Ishikawa (cell line): ENCODE results near the gene RBMS3.

ENCODE experiments used
- CEBPB ChIP-seq: IDR thresholded peaks from 2 replicates; pipeline ENCODE4 v1.6.1; 2012
- CREB1 ChIP-seq: IDR thresholded peaks from 2 replicates; pipeline ENCODE4 v1.6.1; 2012; ENCODE audit warnings: low read depth
- EGR1 ChIP-seq: IDR thresholded peaks from 2 replicates; pipeline ENCODE4 v1.6.1; 2012
- EP300 ChIP-seq: IDR thresholded peaks from 2 replicates; pipeline ENCODE4 v1.6.1; 2012; ENCODE audit warnings: borderline replicate concordance
- FOXM1 ChIP-seq: IDR thresholded peaks from 2 replicates; pipeline ENCODE4 v1.6.1; 2012; ENCODE audit warnings: low read depth, borderline replicate concordance
- MAX ChIP-seq: IDR thresholded peaks from 2 replicates; pipeline ENCODE4 v1.6.1; 2012
- NFIC ChIP-seq: IDR thresholded peaks from 2 replicates; pipeline ENCODE4 v1.6.1; 2012
- RAD21 ChIP-seq: IDR thresholded peaks from 2 replicates; pipeline ENCODE4 v1.6.1; 2012; ENCODE audit warnings: low read depth
- REST ChIP-seq: IDR thresholded peaks from 2 replicates; pipeline ENCODE4 v1.6.1; 2012; ENCODE audit warnings: low read depth, mild to moderate bottlenecking
- TAF1 ChIP-seq: IDR thresholded peaks from 2 replicates; pipeline ENCODE4 v1.6.1; 2012; ENCODE audit warnings: low read depth, mild to moderate bottlenecking
- TCF12 ChIP-seq: IDR thresholded peaks from 2 replicates; pipeline ENCODE4 v1.6.1; 2012; ENCODE audit warnings: low read depth
- TEAD4 ChIP-seq: IDR thresholded peaks from 2 replicates; pipeline ENCODE4 v1.6.1; 2012
- USF1 ChIP-seq: IDR thresholded peaks from 2 replicates; pipeline ENCODE4 v1.6.1; 2012
- YY1 ChIP-seq: IDR thresholded peaks from 2 replicates; pipeline ENCODE4 v1.6.1; 2012; ENCODE audit warnings: low read depth
- ZBTB7A ChIP-seq: IDR thresholded peaks from 2 replicates; pipeline ENCODE4 v1.6.1; 2012; ENCODE audit warnings: low read depth

The RBMS3 gene

DNA sequence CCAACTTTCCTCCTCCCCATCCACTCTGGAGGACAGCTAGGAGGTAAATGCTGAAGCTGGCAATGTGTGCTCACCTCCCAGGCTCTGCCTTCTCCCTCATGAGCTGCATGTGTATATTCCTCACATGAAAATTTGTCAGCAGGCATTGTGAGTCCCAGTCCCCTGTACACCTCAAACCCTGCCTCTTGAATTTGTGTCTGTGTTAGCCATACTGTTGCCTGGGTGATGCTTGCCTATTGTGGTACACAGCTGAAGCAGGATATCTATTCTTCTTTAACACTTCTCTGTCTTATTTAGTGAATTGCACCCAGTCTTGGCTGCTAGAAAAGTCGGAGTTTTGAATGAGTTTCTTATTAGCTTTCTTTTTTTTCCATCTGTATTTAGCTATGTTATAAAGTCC lies 739.5 kb downstream of the RBMS3 start:
- TF ChIP-seq CEBPB (no peak), CREB1 (no peak), USF1 (no peak), EP300 (no peak), FOXM1 (no peak), NFIC (no peak), RAD21 (no peak), TEAD4 (no peak), YY1 (no peak), TAF1 (no peak), TCF12 (no peak), MAX (no peak), REST (no peak), EGR1 (no peak)

DNA sequence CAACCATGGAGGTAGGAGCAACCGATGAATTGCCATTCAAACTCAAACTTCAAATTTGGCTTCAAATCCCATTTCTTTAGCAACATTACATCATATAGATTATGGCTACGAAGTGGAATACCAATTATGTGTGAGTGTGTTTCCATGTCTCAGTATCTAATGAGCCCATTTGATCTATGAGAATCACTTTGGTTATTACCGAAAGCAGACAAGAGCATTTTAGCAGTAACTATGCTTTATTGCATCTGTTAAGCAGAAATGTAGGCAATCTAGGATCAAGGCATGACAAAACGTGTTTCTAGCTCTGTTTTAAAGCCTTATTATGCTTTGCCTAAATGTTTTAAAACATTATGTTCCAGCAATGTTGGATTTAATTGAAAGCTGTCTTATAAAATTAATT lies 743.6 kb downstream of the RBMS3 start:
- TF ChIP-seq CEBPB: no peak
- no peak for TF ChIP-seq EGR1
- TF ChIP-seq ZBTB7A: no peak
- TF ChIP-seq TAF1: no peak
- TF ChIP-seq REST: no peak
- no peak for TF ChIP-seq FOXM1
- no peak for TF ChIP-seq RAD21
- no peak for TF ChIP-seq CREB1
- TF ChIP-seq TEAD4: no peak
- no peak for TF ChIP-seq NFIC
- no peak for TF ChIP-seq TCF12
- TF ChIP-seq EP300: no peak

DNA sequence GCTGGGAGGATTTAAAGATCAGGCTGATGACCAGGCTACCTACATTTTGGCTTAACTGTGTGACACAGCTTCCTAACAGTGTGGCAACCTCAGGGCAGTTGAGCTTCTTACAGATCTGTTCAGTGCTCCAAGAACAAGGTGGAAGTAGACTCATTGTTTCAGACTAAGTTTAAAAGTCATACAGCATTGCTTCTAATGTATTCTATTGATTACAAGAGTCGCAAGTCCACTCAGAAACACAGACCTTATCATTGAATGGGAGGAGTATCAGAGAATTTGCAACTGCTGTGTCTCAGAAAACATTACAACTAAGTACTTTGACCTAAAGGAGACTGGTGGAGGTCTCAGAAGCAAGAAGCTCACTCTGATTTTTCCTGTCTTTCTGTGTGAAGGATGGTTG lies 746.0 kb downstream of the RBMS3 start:
- TF ChIP-seq NFIC: no peak
- TF ChIP-seq ZBTB7A: no peak
- no peak for TF ChIP-seq TCF12
- TF ChIP-seq MAX: no peak
- no peak for TF ChIP-seq USF1
- TF ChIP-seq RAD21: no peak
- no peak for TF ChIP-seq EP300
- TF ChIP-seq TEAD4: no peak
- TF ChIP-seq CEBPB: no peak
- no peak for TF ChIP-seq YY1
- no peak for TF ChIP-seq CREB1
- TF ChIP-seq EGR1: no peak
- TF ChIP-seq FOXM1: no peak
- no peak for TF ChIP-seq TAF1

GRCh38 chr3:30034246-30034991 lies 753.5 kb downstream of the RBMS3 start:
- TF ChIP-seq MAX: no peak
- no peak for TF ChIP-seq USF1
- TF ChIP-seq NFIC: no peak
- TF ChIP-seq ZBTB7A: no peak
- TF ChIP-seq TAF1: no peak
- TF ChIP-seq FOXM1: no peak
- TF ChIP-seq TEAD4: no peak
- TF ChIP-seq TCF12: no peak
- TF ChIP-seq RAD21: no peak
- TF ChIP-seq EP300: no peak
- TF ChIP-seq REST: no peak
- no peak for TF ChIP-seq EGR1
- TF ChIP-seq YY1: no peak
